Hepatic stellate cell (primary cell): ENCODE measurements around the gene CEP112.

ENCODE experiments used
- DNase-seq: peaks from one replicate; pipeline ENCODE4 v3.0.0; 2011; ENCODE audit warnings: low spot score

CEP112 gene

GRCh38 chr17:65930140-65930730 is 261.7 kb downstream of the CEP112 start:
- no peak for DNase-seq

- no peak for DNase-seq
Measured at GRCh38 chr17:65926599-65926998, 265.3 kb downstream of the CEP112 start.

GRCh38 chr17:65925606-65926307 is 266.2 kb downstream of the CEP112 start:
- DNase-seq = peak; percentile 40

- DNase-seq = no peak
Measured at GRCh38 chr17:65920996-65921395, 270.9 kb downstream of the CEP112 start.

- DNase-seq = no peak
Measured at GRCh38 chr17:65918916-65919315, 273.0 kb downstream of the CEP112 start.

- DNase-seq = no peak
Measured at GRCh38 chr17:65918500-65918899, 273.4 kb downstream of the CEP112 start.

GRCh38 chr17:65917560-65917959 is 274.4 kb downstream of the CEP112 start:
- no peak for DNase-seq

- no peak for DNase-seq
Measured at GRCh38 chr17:65916425-65916824, 275.5 kb downstream of the CEP112 start.

- DNase-seq = no peak
Measured at GRCh38 chr17:65914784-65915342, 277.1 kb downstream of the CEP112 start.

- no peak for DNase-seq
Measured at GRCh38 chr17:65913326-65913850, 278.5 kb downstream of the CEP112 start.

- DNase-seq = no peak
Measured at GRCh38 chr17:65910836-65911235, 281.1 kb downstream of the CEP112 start.

GRCh38 chr17:65902831-65903522 is 289.0 kb downstream of the CEP112 start:
- DNase-seq = no peak

GRCh38 chr17:65902155-65902554 is 289.8 kb downstream of the CEP112 start:
- no peak for DNase-seq

- no peak for DNase-seq
Measured at GRCh38 chr17:65901394-65901793, 290.5 kb downstream of the CEP112 start.

- no peak for DNase-seq
Measured at GRCh38 chr17:65900216-65900615, 291.7 kb downstream of the CEP112 start.

- DNase-seq = no peak
Measured at GRCh38 chr17:65898651-65899050, 293.3 kb downstream of the CEP112 start.

- DNase-seq = no peak
Measured at GRCh38 chr17:65896889-65897288, 295.0 kb downstream of the CEP112 start.

- DNase-seq = no peak
Measured at GRCh38 chr17:65895969-65896368, 296.0 kb downstream of the CEP112 start.

GRCh38 chr17:65893692-65894279 is 298.1 kb downstream of the CEP112 start:
- no peak for DNase-seq

GRCh38 chr17:65892912-65893377 is 299.0 kb downstream of the CEP112 start:
- no peak for DNase-seq

- DNase-seq = no peak
Measured at GRCh38 chr17:65891231-65891735, 300.6 kb downstream of the CEP112 start.

- DNase-seq = peak; percentile 9
Measured at GRCh38 chr17:65888649-65889048, 303.3 kb downstream of the CEP112 start.
